ENCODE measurements around the gene RNF103.

The RNF103 gene

DNA sequence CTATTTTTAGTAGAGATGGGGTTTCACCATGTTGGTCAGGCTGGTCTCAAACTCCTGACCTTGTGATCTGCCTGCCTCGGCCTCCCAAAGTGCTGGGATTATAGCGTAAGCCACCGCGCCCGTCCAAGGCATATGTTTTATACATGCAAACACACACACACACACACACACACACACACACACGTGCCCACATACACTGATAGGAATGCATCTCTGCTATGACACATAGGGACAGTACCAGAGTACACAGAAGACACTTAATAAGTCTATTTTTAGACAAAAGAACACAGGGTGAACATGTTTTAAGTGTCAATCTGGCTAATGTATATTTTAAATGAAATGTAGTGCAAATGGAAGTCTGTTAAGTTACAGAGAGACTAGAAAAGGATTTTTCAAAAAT, 10.7 kb upstream of the RNF103 start:
- TF ChIP-seq, protein P1, sequence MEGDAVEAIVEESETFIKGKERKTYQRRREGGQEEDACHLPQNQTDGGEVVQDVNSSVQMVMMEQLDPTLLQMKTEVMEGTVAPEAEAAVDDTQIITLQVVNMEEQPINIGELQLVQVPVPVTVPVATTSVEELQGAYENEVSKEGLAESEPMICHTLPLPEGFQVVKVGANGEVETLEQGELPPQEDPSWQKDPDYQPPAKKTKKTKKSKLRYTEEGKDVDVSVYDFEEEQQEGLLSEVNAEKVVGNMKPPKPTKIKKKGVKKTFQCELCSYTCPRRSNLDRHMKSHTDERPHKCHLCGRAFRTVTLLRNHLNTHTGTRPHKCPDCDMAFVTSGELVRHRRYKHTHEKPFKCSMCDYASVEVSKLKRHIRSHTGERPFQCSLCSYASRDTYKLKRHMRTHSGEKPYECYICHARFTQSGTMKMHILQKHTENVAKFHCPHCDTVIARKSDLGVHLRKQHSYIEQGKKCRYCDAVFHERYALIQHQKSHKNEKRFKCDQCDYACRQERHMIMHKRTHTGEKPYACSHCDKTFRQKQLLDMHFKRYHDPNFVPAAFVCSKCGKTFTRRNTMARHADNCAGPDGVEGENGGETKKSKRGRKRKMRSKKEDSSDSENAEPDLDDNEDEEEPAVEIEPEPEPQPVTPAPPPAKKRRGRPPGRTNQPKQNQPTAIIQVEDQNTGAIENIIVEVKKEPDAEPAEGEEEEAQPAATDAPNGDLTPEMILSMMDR (IDR thresholded peaks at IDR 0.05): no peak
- Histone ChIP-seq H3K27ac (no peak overlapping the region), H3K4me3 (no peak overlapping the region)
- no peak for DNase-seq (ENCODE audit: low spot score)

DNA sequence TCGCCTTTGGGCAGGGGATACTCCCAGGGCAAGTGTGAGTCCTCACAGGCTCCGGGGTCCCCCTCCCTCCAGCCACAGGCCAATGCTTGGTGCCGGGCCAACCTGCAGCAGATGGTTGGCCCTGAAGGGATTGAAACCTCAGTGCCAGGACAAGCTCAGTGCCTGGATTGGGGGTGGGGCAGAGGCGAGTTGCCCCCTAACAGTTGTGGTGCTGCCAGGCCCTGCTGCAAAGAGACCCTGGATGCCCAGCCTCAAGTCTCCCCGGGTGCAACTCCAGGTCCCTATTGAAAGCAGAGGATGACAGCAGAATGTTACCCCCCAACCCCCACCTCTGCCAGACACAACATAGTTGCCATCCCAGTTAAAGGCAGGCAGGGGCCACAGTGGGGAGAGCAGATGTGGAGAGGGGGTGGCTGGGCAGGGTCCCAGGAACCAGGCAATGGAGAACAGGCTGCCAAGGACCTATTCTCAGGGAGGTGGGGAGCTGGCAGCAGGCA, 9.5 kb upstream of the RNF103 start:
- DNase-seq (ENCODE audit: low spot score): no peak
- TF ChIP-seq, protein P1 (IDR thresholded peaks at IDR 0.05): no peak
- Histone ChIP-seq H3K27ac (no peak overlapping the region), H3K4me3 (no peak overlapping the region)

DNA sequence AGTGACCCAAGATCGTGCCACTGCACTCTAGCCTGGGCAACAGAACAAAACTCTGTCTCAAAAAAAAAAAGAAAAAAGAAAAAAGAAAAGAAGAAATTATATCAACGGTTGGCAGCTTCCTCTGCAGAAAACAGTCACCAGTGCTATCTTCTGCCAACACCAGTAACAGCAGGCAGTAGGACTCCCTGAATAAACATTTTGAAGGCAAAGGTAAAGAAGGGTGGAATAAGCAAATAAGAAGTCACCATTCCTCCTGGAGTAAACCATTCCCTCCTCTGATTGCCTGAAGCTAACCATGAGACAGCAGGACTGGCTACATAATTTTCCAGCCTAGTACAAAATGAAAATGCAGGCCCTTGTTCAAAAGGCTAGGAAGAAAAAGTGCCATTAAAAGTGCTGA, 9.0 kb upstream of the RNF103 start:
- Histone ChIP-seq H3K4me3 (no peak overlapping the region), H3K27ac (no peak overlapping the region)
- TF ChIP-seq, protein P1 (IDR thresholded peaks at IDR 0.05): no peak
- DNase-seq (ENCODE audit: low spot score): no peak

DNA sequence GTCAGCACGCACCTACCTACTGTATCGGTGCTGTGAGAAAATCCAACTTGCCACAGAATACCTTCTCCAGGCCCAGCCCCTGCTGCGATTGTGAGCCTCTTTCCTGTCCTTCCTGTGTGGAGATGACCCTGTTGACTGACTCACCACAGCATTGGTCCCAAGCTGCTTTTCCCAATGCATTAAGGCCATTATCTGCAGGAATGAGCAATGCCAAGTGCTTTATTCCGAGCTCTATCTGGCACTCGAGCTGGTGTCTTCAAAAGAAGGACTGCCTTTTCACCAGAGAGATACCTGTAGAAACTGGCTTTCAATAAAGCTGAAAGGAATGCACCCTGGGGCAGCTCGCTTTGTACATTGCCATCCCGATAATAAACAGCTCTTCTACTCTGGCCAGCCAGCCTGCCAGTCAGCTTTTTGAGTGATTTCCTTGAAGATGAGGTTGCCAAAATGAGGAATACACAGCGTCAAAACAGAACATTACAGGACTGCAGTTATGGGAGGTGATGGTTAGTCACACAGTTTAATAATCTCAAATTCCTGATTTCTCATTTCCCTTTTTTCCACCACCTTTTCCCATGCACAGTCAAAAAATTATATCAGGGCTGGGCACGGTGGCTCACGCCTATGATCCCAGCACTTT, 8.3 kb upstream of the RNF103 start:
- TF ChIP-seq, protein P1 (IDR thresholded peaks at IDR 0.05): no peak
- Histone ChIP-seq H3K27ac (no peak overlapping the region), H3K4me3 (no peak overlapping the region)
- no peak for DNase-seq (ENCODE audit: low spot score)

DNA sequence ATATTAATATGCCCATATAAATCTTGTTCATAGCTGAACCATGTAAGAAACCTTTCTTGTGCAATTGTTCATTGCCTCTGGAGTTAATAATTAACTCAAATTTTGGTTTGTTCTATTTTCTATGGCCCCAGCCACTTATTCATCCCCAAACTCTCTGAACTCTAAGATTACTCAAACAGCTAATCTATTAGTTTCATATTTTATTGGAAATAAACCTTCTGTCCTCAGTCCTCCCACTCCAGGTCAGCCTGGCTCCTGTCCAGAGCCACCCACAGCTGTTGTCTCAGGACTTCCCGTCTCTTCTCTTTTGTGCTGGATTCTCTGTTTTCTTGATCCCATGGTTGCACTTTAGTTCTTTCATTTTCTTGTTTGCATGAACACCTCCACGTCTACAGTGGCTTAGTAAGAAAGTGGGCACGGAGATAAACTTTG, 4.4 kb upstream of the RNF103 start:
- no peak for DNase-seq (ENCODE audit: low spot score)
- no peak overlapping the region for H3K27ac ChIP-seq
- TF ChIP-seq, protein P1 (IDR thresholded peaks at IDR 0.05): no peak
- H3K4me3 ChIP-seq: no peak overlapping the region

DNA sequence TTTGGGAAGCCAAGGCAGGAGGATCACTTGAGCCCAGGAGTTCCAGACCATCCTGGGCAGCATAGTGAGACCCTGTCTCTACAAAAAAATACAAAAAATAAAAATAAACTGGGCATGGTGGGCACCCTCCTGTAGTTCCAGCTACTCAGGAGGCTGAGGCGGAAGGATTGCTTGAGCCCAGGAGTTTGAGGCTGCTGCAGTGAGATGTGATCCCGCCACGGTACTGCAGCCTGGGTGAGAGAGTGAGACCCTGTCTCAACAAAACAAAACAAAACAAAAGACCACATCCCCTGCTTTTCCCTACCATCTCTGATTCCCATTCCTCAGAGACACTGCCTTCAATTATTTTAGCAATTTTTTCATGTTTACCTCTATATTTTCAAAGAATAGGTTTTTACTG, 3.9 kb upstream of the RNF103 start:
- no peak for DNase-seq (ENCODE audit: low spot score)
- Histone ChIP-seq H3K27ac (no peak overlapping the region), H3K4me3 (no peak overlapping the region)
- TF ChIP-seq, protein P1 (IDR thresholded peaks at IDR 0.05): no peak

DNA sequence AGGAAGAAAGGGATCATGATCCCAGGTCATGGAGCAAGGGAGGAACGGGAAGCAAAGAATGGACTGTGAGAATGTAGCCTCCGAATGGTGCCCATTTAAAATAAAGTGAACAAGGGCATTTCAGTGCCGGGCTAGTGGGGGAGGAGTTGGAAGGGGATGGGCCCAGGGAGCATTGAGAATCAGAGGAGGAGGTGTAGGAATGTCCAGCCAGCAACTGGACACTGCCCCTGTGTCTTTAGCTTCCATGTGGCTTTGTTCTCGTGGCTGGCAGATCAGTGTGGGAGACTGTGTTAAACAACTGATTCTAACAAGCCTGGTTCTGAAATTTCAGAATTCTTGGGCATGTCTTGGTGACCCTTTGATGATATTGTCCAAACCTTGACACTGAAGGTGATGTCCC, 1.4 kb upstream of the RNF103 start:
- Histone ChIP-seq H3K4me3 (no peak overlapping the region), H3K27ac (peak overlapping the region in 1 of 2 donors; percentile 5)
- DNase-seq (ENCODE audit: low spot score): no peak
- TF ChIP-seq, protein P1 (IDR thresholded peaks at IDR 0.05): no peak
